C4-2B (cell line): ENCODE results near the gene ELOVL2.

Experiments
- H3K27ac ChIP-seq: fragments of 450-650 bp; 2 replicates; pipeline ENCODE4 v1.5.1; 2017
- ZFX ChIP-seq: fragments of 450-650 bp; IDR thresholded peaks from 2 replicates; pipeline ENCODE4 v1.6.1; 2017
- TF ChIP-seq, protein P1 (sequence below): fragments of 450-650 bp; conservative IDR thresholded peaks from 2 replicates; pipeline ENCODE4 v1.5.1; 2017; ENCODE audit warnings: mild to moderate bottlenecking

ELOVL2 gene

DNA sequence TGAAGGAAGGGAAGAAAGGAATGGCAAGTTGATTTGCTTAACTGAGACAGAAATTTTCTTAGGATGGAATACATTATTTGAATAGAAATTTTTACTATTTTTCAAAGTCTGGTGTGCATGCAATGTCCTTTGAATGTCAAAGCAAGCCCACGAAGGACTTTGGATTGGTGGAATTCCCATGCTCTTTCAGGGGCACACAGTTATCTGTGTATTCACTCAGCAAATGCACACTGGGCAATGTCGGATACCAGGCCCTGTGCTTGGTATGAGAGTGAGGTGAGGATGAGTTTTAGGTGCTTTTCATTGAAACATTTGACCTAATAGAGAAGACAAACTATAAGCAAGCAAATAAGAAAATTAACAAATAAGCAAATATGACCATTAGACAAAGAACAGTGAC lies 83.9 kb downstream of the ELOVL2 start:
- no peak overlapping the region for H3K27ac ChIP-seq
- no peak for TF ChIP-seq ZFX

GRCh38 chr6:10957414-10957886 lies 86.7 kb downstream of the ELOVL2 start:
- no peak overlapping the region for H3K27ac ChIP-seq
- TF ChIP-seq, protein P1, sequence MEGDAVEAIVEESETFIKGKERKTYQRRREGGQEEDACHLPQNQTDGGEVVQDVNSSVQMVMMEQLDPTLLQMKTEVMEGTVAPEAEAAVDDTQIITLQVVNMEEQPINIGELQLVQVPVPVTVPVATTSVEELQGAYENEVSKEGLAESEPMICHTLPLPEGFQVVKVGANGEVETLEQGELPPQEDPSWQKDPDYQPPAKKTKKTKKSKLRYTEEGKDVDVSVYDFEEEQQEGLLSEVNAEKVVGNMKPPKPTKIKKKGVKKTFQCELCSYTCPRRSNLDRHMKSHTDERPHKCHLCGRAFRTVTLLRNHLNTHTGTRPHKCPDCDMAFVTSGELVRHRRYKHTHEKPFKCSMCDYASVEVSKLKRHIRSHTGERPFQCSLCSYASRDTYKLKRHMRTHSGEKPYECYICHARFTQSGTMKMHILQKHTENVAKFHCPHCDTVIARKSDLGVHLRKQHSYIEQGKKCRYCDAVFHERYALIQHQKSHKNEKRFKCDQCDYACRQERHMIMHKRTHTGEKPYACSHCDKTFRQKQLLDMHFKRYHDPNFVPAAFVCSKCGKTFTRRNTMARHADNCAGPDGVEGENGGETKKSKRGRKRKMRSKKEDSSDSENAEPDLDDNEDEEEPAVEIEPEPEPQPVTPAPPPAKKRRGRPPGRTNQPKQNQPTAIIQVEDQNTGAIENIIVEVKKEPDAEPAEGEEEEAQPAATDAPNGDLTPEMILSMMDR = no peak

GRCh38 chr6:10956776-10957175 lies 87.3 kb downstream of the ELOVL2 start:
- TF ChIP-seq, protein P1 = no peak
- no peak overlapping the region for H3K27ac ChIP-seq

DNA sequence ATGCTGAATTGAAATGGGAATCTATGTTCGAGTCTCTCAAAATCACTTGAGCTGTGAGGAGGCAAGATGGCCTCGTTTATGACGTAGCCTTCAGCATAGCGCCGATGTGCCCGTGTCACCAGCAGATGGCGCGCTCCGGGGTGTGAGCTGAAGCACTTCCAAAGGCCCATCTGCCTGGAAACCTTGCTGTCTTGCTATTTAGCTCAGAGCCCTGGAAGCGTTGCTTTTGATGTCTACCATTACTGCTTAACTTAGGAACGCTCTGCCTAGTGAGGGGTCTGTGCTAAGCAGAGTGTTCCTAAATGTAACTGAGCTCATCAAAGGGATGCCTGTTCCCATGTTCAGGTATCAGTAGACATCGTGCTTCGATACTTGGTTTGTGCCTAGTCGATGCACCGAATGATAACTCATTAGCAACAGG lies 89.5 kb downstream of the ELOVL2 start:
- no peak for TF ChIP-seq ZFX
- TF ChIP-seq, protein P1 = peak; percentile 52
- H3K27ac ChIP-seq = no peak overlapping the region

GRCh38 chr6:10951675-10952282 lies 92.3 kb downstream of the ELOVL2 start:
- no peak for TF ChIP-seq ZFX
- TF ChIP-seq, protein P1 = peak; percentile 80
- peak overlapping the region; percentile 99 for H3K27ac ChIP-seq

- H3K27ac ChIP-seq = peak overlapping the region; percentile 99
- TF ChIP-seq, protein P1 = no peak
- no peak for TF ChIP-seq ZFX
These were observed 94.3 kb downstream of the ELOVL2 start for GRCh38 chr6:10949579-10950490.

DNA sequence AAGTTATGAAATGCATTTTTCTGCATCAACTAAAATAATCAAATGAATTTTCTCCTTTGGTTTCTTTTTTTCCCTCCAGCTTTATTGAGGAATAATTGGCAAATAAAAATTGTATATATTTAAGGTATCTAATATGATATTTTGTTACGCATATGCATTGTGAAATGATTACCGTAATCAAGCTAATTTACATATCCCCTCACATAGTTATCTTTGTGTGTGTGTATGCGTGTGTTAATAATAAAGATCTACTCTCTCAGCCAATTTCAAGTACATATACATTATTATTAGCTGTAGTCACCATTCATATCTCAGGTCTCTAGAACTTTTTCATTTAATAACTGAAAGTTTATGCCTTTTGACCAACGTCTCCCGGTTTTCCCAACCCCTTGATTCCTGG lies 96.1 kb downstream of the ELOVL2 start:
- TF ChIP-seq, protein P1 = no peak
- no peak for TF ChIP-seq ZFX
- no peak overlapping the region for H3K27ac ChIP-seq
